ENCODE results near the gene LMNTD2. TPM values are rescaled to one million over a fixed set of nuclear protein-coding genes. Genes with fewer than 3 reads are reported as not detected.

The LMNTD2 gene
- total RNA-seq, 1 donor from 2014 or later: 2.2 TPM

DNA sequence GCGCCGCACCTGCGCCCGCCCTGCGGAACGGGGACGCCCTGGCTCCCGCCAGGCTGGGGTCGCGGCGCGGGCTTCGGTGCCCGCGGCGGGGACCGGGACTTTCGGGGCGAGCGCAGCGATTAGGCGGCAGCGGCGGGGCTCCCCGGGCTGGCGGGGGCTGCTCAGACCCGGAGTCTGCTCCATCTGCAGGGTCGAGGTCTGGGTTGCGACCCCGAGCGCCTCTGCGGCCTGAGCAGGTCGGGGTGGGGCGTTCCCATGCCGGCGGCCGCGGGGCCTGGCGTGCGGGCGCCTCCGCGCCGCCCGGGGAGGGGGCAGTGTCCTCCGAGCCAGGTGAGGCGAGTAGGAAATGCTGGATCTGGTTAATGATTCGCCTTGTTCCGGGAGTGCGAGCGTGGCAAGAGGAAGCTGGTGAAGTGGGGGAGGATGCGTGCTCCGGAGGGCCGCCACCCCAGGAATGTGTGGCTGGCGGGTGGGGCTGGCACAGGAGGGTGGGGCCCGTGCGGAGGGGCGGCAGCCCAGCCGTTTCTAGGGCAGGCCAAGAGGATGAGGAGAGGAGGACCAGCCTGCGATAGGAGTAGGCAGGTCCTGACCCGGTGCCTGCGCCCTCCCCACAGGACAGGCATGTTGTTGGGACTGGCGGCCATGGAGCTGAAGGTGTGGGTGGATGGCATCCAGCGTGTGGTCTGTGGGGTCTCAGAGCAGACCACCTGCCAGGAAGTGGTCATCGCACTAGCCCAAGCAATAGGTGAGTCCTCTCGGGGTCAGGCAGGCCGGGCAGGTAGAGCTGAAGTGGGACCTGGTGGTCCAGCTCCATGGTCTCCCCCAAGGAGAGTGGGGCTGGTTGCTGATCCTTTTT is 838 bp upstream of the LMNTD2 start:
- peak overlapping the region; percentile 69 for H3K4me3 ChIP-seq (ENCODE audit: low read depth, low read length)
- TF ChIP-seq, protein P1, sequence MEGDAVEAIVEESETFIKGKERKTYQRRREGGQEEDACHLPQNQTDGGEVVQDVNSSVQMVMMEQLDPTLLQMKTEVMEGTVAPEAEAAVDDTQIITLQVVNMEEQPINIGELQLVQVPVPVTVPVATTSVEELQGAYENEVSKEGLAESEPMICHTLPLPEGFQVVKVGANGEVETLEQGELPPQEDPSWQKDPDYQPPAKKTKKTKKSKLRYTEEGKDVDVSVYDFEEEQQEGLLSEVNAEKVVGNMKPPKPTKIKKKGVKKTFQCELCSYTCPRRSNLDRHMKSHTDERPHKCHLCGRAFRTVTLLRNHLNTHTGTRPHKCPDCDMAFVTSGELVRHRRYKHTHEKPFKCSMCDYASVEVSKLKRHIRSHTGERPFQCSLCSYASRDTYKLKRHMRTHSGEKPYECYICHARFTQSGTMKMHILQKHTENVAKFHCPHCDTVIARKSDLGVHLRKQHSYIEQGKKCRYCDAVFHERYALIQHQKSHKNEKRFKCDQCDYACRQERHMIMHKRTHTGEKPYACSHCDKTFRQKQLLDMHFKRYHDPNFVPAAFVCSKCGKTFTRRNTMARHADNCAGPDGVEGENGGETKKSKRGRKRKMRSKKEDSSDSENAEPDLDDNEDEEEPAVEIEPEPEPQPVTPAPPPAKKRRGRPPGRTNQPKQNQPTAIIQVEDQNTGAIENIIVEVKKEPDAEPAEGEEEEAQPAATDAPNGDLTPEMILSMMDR (conservative IDR thresholded peaks at IDR 0.05; ENCODE audit: low read depth, low read length): no peak
- no peak for DNase-seq (ENCODE audit: low read depth)

DNA sequence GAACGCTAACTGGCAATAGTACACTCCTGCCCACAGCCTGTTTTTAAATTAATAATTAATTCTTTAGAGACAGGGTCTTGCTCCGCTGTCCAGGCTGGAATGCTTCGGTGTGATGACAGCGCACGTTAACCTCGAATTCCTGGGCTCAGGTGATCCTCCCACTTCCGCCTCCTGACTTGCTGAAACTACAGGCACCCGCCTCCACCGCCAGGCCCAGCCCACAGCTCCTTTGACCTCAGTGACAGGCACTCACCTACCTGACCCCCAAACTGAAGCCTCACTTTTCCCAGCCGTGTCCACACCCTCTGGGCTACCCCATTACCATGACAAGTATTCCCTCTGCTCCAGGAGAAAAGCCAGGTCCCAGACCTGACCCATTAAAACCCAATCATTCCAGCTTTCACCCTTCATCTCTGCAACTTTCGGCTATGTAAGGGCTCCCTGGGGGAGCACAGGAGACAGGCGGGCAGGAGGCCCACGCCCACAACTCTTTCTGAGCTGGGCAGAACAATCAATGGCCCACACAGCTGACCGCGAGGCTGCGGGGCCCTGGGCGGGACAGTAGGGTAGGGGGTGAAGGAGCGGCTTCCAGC is 730 bp downstream of the LMNTD2 start:
- TF ChIP-seq, protein P1 (conservative IDR thresholded peaks at IDR 0.05; ENCODE audit: low read depth, low read length): no peak
- peak overlapping the region; percentile 61 for H3K4me3 ChIP-seq (ENCODE audit: low read depth, low read length)
- DNase-seq (ENCODE audit: low read depth): no peak

DNA sequence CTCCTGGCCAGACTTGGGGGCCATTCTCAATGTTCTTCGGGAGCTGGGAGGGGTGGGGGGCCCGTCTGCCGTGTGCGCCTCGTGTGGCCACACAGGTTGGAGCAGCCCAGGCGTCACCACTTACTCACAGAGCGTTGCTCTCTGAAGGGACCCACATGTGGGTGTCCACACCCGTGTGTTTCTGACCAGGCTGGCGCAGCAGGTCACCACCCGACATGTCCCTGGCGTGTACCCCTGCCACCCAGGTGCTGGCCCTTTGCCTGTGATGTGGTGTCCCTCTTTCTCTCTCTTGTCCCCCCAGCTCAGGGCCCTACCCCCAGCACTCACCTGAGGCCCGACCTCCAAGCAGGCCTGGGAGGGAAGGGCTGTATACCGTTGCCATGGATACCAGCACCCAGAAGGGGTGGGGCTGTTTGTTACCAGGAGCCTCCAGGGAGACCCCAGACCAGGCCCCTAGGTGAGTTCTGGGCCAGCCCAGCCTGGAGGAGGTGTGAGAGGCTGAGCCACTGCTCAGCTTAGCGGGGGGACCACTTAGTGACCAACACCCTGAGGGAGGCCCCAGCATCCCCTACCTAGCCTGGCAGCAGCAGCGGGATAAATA is 1.4 kb downstream of the LMNTD2 start:
- DNase-seq (ENCODE audit: low read depth): no peak
- TF ChIP-seq, protein P1 (conservative IDR thresholded peaks at IDR 0.05; ENCODE audit: low read depth, low read length): no peak
- H3K4me3 ChIP-seq (ENCODE audit: low read depth, low read length): no peak overlapping the region

DNA sequence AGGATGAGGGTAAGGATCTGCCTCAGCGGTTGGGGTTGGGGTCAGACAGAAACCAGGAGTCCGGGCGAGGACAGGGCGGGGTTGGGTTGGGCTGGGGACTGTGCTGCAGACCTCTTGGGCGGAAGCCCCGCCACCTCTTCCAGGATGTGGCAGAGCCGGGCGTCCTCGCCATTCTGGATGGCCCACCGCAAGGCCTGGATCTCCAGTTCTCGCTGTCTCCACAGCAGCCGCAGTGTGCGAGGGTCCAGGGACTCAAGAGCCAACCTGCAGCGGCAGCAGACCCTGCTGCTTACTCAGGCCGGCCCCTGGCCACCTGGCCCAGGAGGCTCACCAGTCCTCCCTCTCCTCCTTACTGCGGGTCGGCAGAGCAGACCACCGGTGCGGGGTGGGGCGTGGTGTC is 2.0 kb downstream of the LMNTD2 start:
- TF ChIP-seq, protein P1 (conservative IDR thresholded peaks at IDR 0.05; ENCODE audit: low read depth, low read length): no peak
- H3K4me3 ChIP-seq (ENCODE audit: low read depth, low read length): no peak overlapping the region
- DNase-seq (ENCODE audit: low read depth): no peak

DNA sequence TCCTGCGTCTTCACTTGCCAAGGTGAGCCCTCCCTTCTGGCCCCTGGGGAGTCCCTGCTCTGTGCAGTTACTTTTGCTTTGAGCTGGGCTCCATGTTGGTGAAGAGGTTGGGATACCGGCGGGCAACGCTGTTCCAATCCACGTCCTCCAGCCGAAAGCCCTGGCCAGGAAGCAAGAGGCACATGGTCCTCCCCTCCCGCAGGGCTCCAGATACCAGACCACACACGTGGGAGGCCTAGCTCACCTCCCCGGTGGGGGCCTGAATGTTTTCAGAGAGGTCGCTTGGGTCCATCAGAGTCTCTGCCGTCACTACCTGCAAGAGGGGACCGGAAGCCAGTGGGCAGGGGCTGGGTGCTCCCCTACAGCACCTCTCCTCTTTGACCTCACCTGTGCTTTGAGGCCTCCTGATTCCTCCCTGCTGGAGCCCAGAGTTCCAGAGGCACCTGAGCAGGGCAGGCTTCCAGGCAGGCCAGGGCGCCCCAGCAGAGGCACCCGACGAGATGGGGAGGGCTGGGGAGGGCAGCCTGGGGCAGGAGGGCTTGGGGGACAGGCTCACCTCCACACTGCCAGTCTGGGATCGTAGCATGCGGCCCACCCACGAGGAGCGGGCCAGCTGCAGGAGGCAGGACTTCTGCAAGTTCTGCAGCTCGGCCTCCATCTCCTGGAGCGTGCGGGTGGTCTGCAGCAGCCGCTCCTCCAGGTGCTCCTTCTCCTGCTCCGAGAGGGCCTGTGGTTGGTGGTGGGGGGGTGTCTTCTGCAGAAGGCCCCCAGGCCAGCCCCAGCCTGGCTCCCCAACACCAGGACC is 3.0 kb downstream of the LMNTD2 start:
- no peak overlapping the region for H3K4me3 ChIP-seq (ENCODE audit: low read depth, low read length)
- TF ChIP-seq, protein P1 (conservative IDR thresholded peaks at IDR 0.05; ENCODE audit: low read depth, low read length): no peak
- no peak for DNase-seq (ENCODE audit: low read depth)

DNA sequence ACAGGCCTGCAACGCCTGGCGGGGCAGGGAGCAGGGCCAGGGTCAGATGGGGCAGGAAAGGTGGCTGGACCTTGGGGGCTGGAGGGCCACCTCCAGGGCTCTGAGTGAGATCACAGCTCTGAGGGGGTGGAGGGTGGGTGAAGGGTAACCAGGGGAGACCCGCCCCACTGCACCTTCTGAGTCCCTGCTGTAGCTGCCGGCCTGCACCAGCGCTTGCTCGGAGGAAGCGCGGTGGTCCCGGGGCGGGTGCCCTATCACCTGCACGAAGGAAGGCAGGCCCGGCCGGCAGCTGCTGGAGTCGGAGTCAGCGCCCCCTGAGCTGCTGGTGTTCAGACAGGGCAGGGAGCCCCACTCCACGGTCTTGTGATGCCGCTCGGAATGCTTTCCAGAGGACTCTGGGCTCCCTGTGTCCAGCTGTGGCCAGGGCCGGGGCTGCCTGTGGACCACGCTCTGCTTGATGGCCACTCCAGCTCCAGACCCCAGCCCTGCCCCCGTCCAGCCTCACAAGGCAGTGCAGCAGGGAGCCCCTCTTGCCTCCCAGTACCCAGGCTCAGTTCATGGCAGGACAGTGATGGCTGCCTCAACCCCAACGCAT is 3.8 kb downstream of the LMNTD2 start:
- DNase-seq (ENCODE audit: low read depth): no peak
- peak overlapping the region; percentile 26 for H3K4me3 ChIP-seq (ENCODE audit: low read depth, low read length)
- TF ChIP-seq, protein P1 (conservative IDR thresholded peaks at IDR 0.05; ENCODE audit: low read depth, low read length): no peak
